GM23338 (cell line): ENCODE measurements around the gene LONRF2. TPM values are rescaled to one million over a fixed set of nuclear protein-coding genes. Genes with fewer than 3 reads are reported as not detected.

Source experiments
- ATAC-seq: fragments of 200-7000 bp; cut with Tn5 transposase; 3 replicates; pipeline ENCODE4 v1.9.1; 2020
- DNase-seq: peaks from one replicate; pipeline ENCODE4 v3.0.0-alpha.2; 2015; ENCODE audit warnings: low spot score
- H2AFZ ChIP-seq: fragments of 200-600 bp; sonication (generic); 2 replicates; pipeline ENCODE4 v1.8.0; 2016; ENCODE audit warnings: antibody characterized with exemption, mild to moderate bottlenecking, moderate library complexity
- H3F3A ChIP-seq: fragments of 200-600 bp; sonication (generic); replicated peaks from 2 replicates; pipeline ENCODE4 v1.8.0; 2017; ENCODE audit warnings: antibody characterized with exemption, mixed run types, low read depth
- H3K27ac ChIP-seq: fragments of 200-600 bp; sonication (generic); 2 replicates; pipeline ENCODE4 v1.6.1; 2016; ENCODE audit warnings: low read depth
- H3K27me3 ChIP-seq: fragments of 200-600 bp; sonication (generic); 2 replicates; pipeline ENCODE4 v1.8.0; 2016; ENCODE audit warnings: mild to moderate bottlenecking, mixed run types, moderate library complexity; ENCODE audit not compliant: insufficient read depth
- H3K36me3 ChIP-seq: fragments of 200-600 bp; sonication (generic); 2 replicates; pipeline ENCODE4 v1.8.0; 2016; ENCODE audit warnings: mild to moderate bottlenecking; ENCODE audit not compliant: insufficient read depth
- H3K4me1 ChIP-seq: fragments of 200-600 bp; sonication (generic); 2 replicates; pipeline ENCODE4 v1.8.0; 2016; ENCODE audit warnings: mild to moderate bottlenecking, moderate library complexity; ENCODE audit not compliant: insufficient read depth
- H3K4me2 ChIP-seq: fragments of 200-600 bp; sonication (generic); 2 replicates; pipeline ENCODE4 v1.7.1; 2017; ENCODE audit warnings: mixed run types
- H3K4me3 ChIP-seq: fragments of 200-600 bp; sonication (generic); 2 replicates; pipeline ENCODE4 v1.6.1; 2016; ENCODE audit warnings: mixed run types
- H3K79me2 ChIP-seq: fragments of 200-600 bp; sonication (generic); replicated peaks from 2 replicates; pipeline ENCODE4 v1.8.0; 2017; ENCODE audit warnings: mild to moderate bottlenecking; ENCODE audit not compliant: insufficient read depth
- H3K9me2 ChIP-seq: fragments of 200-600 bp; sonication (generic); 2 replicates; pipeline ENCODE4 v1.8.0; 2017; ENCODE audit not compliant: insufficient read depth
- H4K20me1 ChIP-seq: fragments of 200-600 bp; sonication (generic); replicated peaks from 2 replicates; pipeline ENCODE4 v1.8.0; 2017; ENCODE audit warnings: mild to moderate bottlenecking; ENCODE audit not compliant: insufficient read depth
- H3K27ac Mint-ChIP-seq: 2 replicates; pipeline ENCODE4 v1.8.0; 2020; ENCODE audit warnings: inconsistent platforms, mild to moderate bottlenecking, moderate library complexity, mixed read lengths
- H3K27me3 Mint-ChIP-seq: 3 replicates; pipeline ENCODE4 v1.8.0; 2022; ENCODE audit warnings: low read depth, mild to moderate bottlenecking, moderate library complexity, mixed read lengths, inconsistent platforms; ENCODE audit not compliant: insufficient read depth, poor library complexity
- H3K36me3 Mint-ChIP-seq: 3 replicates; pipeline ENCODE4 v1.8.0; 2021; ENCODE audit warnings: low read depth, mild to moderate bottlenecking, inconsistent platforms, moderate library complexity, mixed read lengths
- H3K4me1 Mint-ChIP-seq: 3 replicates; pipeline ENCODE4 v1.8.0; 2020; ENCODE audit warnings: mild to moderate bottlenecking, inconsistent platforms, mixed read lengths
- H3K4me3 Mint-ChIP-seq: 3 replicates; pipeline ENCODE4 v1.8.0; 2021; ENCODE audit warnings: moderate library complexity, mild to moderate bottlenecking, inconsistent platforms, mixed read lengths
- H3K9me3 Mint-ChIP-seq: 3 replicates; pipeline ENCODE4 v1.8.0; 2020; ENCODE audit warnings: moderate library complexity, mild to moderate bottlenecking, inconsistent platforms, mixed read lengths
- CTCF ChIP-seq, 2 experiments: fragments of 200-600 bp in 1 of 2; sonication (generic) in 1 of 2; conservative IDR thresholded peaks; 2 replicates each; pipeline versions ENCODE4 v1.5.1 to v1.6.1; 2016 to 2017; ENCODE audit warnings: antibody characterized with exemption in 2 of 2, low read depth in 2 of 2, mild to moderate bottlenecking in 2 of 2, moderate library complexity in 1 of 2
- EZH2 ChIP-seq: fragments of 200-600 bp; sonication (generic); IDR thresholded peaks from one replicate; pipeline ENCODE4 v1.8.0; 2017; ENCODE audit warnings: antibody characterized with exemption, mild to moderate bottlenecking, low read depth; ENCODE audit not compliant: unreplicated experiment
- EZH2phosphoT487 ChIP-seq: fragments of 200-600 bp; sonication (generic); IDR thresholded peaks from one replicate; pipeline ENCODE4 v1.8.1; 2018; ENCODE audit warnings: antibody characterized with exemption; ENCODE audit not compliant: unreplicated experiment
- JUNB ChIP-seq: IDR thresholded peaks from one replicate; pipeline ENCODE4 v1.6.1; 2016; ENCODE audit warnings: antibody characterized with exemption; ENCODE audit not compliant: unreplicated experiment
- NANOG ChIP-seq: IDR thresholded peaks from 2 replicates; pipeline ENCODE4 v1.6.1; 2016; ENCODE audit warnings: antibody characterized with exemption, borderline replicate concordance
- ZNF462 ChIP-seq: fragments of 250-450 bp; sonication (Bioruptor Pico); IDR thresholded peaks from 2 replicates; pipeline ENCODE4 v1.5.0; 2020; ENCODE audit warnings: mild to moderate bottlenecking, moderate library complexity
- polyA plus RNA-seq: library from polyadenylated mRNA; unstranded; fragments of >200 nt; fragmentation: Nextera tagmentation; extraction: Ambion mirVana; gene quantifications from 2 replicates; pipeline ENCODE4 v1.2.1, GENCODE V29; 2016
- total RNA-seq: library from RNA; depleted of rRNA; stranded (reverse); fragments of >200 nt; shearing (Covaris generic); gene quantifications from 2 replicates; pipeline ENCODE4 v1.2.3, GENCODE V29; 2014

The LONRF2 gene
- total and polyA plus RNA-seq, 2 experiments from 2014 or later, result 0.05 to 0.24 TPM

GRCh38 chr2:100269889-100270288 is 52.4 kb downstream of the LONRF2 start:
- Histone ChIP-seq H3K9me2 (no peaks in the 10 kb centered on the region; the same call in 1 of the 2 replicates), H3K36me3 (no peaks in the 10 kb centered on the region), H3K27ac (no peak overlapping the region), H3K4me1 (no peaks in the 10 kb centered on the region), H3K27me3 (no peaks in the 10 kb centered on the region), H3K4me2 (no peak overlapping the region), H3K4me3 (no peak overlapping the region), H3F3A (no peaks in the 10 kb centered on the region), H3K79me2 (no peaks in the 10 kb centered on the region), H4K20me1 (no peaks in the 10 kb centered on the region), H2AFZ (no peak overlapping the region)
- H3K9me3 Mint-ChIP-seq, result peaks cover 6% of the 10 kb centered on the region
- H3K27ac Mint-ChIP-seq, result no peak overlapping the region
- DNase-seq (no peak), ATAC-seq (no peak)
- no peaks in the 10 kb centered on the region for H3K36me3 Mint-ChIP-seq
- H3K27me3 Mint-ChIP-seq, result peaks cover 7% of the 10 kb centered on the region
- TF ChIP-seq CTCF (conservative IDR thresholded peaks at IDR 0.05; ENCODE audit: low read depth in 2 of 2), result no peak
- TF ChIP-seq NANOG, result no peak
- TF ChIP-seq JUNB, result no peak
- no peak for TF ChIP-seq EZH2phosphoT487
- no peak for TF ChIP-seq EZH2
- TF ChIP-seq ZNF462 (CRISPR knock-in tag), result no peak
- H3K4me1 Mint-ChIP-seq, result no peaks in the 10 kb centered on the region
- no peak overlapping the region for H3K4me3 Mint-ChIP-seq
